ENCODE measurements around the gene MOG.

GRCh38 chr6:29652198-29652584 lies 4.7 kb upstream of the MOG start:
- TF ChIP-seq CTCF (IDR thresholded peaks at IDR 0.05; ENCODE audit: borderline replicate concordance, extremely low read depth, low read length, poor library complexity, severe bottlenecking) (no peak), EZH2 (IDR thresholded peaks at IDR 0.05; ENCODE audit: borderline replicate concordance, low read depth, low read length, severe bottlenecking) (no peak)
